Right atrium auricular region (tissue), 2 donors: ENCODE results near the gene RC3H2. TPM values are rescaled to one million over a fixed set of nuclear protein-coding genes. Genes with fewer than 3 reads are reported as not detected.

Source experiments
- DNase-seq: peaks from one replicate; pipeline ENCODE4 v3.0.0-alpha.2; 2019; ENCODE audit warnings: low spot score
- H3K27ac ChIP-seq, 2 donors: fragments of 200-600 bp; sonication (generic); 1 replicate in 1 of 2; 2 replicates in 1 of 2; pipeline ENCODE4 v1.5.1; 2016 to 2019
- H3K27me3 ChIP-seq, 2 donors: fragments of 200-600 bp; sonication (generic); one replicate each; pipeline versions ENCODE4 v1.5.1 to v1.6.0; 2017 to 2019
- H3K36me3 ChIP-seq: fragments of 200-600 bp; sonication (generic); one replicate; pipeline ENCODE4 v1.5.1; 2016
- H3K4me1 ChIP-seq, 2 donors: fragments of 200-600 bp; sonication (generic); one replicate each; pipeline versions ENCODE4 v1.5.1 to v1.6.0; 2017 to 2019
- H3K4me3 ChIP-seq, 2 donors: fragments of 200-600 bp; sonication (generic); 1 replicate in 1 of 2; 2 replicates in 1 of 2; pipeline ENCODE4 v1.5.1; 2017 to 2019; ENCODE audit warnings: mild to moderate bottlenecking in 1 of 2, moderate library complexity in 1 of 2
- H3K9me3 ChIP-seq, 2 donors: fragments of 200-600 bp; sonication (generic); one replicate each; pipeline ENCODE4 v1.5.1; 2019
- total RNA-seq, 2 donors: library from RNA; depleted of rRNA; stranded (reverse); fragments of >200 nt; gene quantifications; one replicate each; pipeline ENCODE4 v1.1.0, GENCODE V29; 2016
- TF ChIP-seq, protein P1 (sequence below), 2 donors: fragments of 200-600 bp; sonication (generic); IDR thresholded peaks; one replicate each; pipeline ENCODE4 v1.5.1; 2019; ENCODE audit warnings: antibody characterized with exemption in 2 of 2

The RC3H2 gene
- total RNA-seq, 2 donors from 2014 or later, result 37.6 to 40.2 TPM

DNA sequence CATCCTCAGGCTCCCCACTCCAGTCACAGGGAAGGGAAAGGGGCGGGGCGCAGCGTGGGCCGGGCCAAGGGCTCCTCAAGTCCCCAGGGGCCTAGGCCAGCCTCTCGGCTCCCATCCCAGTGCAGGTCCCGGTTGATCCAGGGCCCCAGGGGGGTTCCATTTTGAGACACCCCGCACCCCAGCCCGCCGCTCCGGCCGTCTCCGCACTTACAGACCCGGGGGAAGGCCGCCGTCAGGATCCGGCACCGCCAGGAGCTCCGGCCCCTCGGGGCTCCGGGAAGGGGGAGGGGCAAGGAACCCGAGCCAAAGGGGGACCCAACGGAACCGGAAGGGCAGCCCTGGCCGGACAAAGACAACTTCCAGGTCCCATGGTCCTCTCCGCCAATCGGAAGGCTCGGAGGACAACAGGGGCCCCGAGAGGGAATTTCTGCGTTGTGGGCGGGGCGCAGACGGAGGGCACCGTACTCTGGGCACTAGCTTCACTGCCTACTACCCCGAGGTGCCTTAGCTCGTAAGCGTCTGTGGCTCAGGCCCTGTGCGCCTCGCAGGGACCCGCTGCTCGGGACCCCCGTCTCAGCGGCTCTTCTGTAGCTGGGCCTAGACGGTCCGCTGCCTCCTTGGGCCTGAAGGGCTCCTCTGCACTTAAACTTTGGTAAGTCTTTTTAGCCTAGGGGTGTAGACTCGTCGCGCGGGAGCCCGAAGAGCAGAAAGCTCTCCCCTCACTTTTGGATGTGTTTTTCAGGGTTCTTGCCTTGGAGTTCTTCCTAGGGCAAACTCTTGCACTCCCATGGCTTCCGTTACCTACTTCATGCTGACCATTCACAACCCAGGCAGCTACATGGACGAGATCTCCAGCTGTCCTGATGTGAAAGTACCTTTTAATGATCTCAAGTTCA is 26.3 kb upstream of the RC3H2 start, which contains the start of gene ZBTB26:
Gene ZBTB26, minus strand, starts transcription at position 287 of the 896 bp plus-strand sequence. CDS start 11,578 bp downstream, outside the sequence.
- peaks cover 0 to 35% of the 10 kb centered on the region in 2 donors for H3K4me1 ChIP-seq
- H3K27ac ChIP-seq, result peak within 1 kb of the TSS; percentile 88 to 91
- no peaks in the 10 kb centered on the region for H3K27me3 ChIP-seq
- peaks cover 6% of the 10 kb centered on the region for H3K36me3 ChIP-seq
- H3K9me3 ChIP-seq, result no peaks in the 10 kb centered on the region
- TF ChIP-seq, protein P1, sequence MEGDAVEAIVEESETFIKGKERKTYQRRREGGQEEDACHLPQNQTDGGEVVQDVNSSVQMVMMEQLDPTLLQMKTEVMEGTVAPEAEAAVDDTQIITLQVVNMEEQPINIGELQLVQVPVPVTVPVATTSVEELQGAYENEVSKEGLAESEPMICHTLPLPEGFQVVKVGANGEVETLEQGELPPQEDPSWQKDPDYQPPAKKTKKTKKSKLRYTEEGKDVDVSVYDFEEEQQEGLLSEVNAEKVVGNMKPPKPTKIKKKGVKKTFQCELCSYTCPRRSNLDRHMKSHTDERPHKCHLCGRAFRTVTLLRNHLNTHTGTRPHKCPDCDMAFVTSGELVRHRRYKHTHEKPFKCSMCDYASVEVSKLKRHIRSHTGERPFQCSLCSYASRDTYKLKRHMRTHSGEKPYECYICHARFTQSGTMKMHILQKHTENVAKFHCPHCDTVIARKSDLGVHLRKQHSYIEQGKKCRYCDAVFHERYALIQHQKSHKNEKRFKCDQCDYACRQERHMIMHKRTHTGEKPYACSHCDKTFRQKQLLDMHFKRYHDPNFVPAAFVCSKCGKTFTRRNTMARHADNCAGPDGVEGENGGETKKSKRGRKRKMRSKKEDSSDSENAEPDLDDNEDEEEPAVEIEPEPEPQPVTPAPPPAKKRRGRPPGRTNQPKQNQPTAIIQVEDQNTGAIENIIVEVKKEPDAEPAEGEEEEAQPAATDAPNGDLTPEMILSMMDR (IDR thresholded peaks at IDR 0.05), result no peak
- DNase-seq, result peak; percentile 96
- peak within 1 kb of the TSS; percentile 94 to 95 for H3K4me3 ChIP-seq

DNA sequence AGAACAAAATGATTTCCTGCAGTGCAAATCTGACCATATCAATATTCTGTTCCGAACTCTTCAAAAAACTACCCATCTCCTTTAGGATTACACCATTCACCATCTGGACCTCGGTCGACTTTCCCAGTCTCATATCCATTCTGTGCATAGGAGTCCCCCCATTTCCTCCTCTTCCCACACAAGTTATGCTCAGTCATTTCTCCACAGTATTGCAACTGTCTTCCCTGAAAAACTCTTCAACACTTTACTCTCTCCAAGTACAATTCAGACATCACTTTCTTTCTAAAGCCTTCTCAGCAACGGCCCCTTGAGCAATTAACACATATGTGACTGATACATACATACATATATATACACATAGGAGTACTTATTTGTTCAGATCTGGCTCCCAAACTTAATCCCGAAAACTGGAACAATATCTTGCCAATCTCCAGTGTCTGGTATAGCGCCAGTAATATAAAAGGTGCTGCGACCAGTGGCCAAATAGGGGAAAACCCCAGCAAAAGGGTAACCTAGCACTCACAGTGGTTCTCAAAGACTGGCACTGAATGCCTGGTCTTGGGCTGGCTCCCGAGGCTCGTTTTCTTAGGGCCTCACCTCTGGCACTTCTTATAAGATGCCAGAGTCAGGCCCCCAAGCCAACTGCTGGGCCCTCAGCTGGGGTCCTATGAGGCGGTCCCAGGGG is 25.5 kb upstream of the RC3H2 start:
- TF ChIP-seq, protein P1 (IDR thresholded peaks at IDR 0.05), result no peak

DNA sequence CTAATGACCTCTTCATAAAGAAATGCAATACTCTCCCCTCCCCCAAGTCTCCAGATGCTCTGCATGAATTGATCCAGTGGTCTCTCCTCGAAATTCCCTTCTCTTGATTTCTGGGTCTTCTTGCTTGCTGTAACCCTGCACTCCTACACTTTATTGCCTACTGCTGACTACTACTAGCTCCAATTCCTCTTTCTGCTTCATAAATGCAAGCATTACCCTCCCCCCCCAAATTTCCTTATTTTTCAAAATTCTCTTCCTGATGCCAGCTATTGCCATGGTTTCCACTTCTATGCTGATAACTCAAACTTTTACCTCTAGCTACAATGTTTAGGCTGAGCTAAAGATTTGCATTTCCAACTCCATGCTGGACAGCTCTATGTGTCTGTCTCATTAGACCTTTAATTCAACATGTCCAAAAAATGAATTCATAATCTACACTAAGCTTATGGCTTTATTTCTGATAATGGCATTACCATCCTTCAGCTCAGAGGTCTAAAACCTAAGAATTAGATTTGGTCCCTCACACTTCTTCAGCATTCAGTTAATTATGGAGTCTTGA is 24.7 kb upstream of the RC3H2 start:
- no peak for DNase-seq
- no peak overlapping the region for H3K27ac ChIP-seq
- no peaks in the 10 kb centered on the region for H3K36me3 ChIP-seq
- no peak overlapping the region for H3K4me3 ChIP-seq
- no peaks in the 10 kb centered on the region for H3K9me3 ChIP-seq
- peaks cover 0 to 35% of the 10 kb centered on the region in 2 donors for H3K4me1 ChIP-seq
- no peaks in the 10 kb centered on the region for H3K27me3 ChIP-seq
- TF ChIP-seq, protein P1 (IDR thresholded peaks at IDR 0.05), result no peak

More for the DNA sequence above, 25.5 kb upstream of the RC3H2 start:
- peak overlapping the region; percentile 94 to 95 for H3K4me3 ChIP-seq
- no peaks in the 10 kb centered on the region for H3K36me3 ChIP-seq
- no peaks in the 10 kb centered on the region for H3K9me3 ChIP-seq
- no peak for DNase-seq
- H3K27me3 ChIP-seq, result no peaks in the 10 kb centered on the region
- H3K27ac ChIP-seq, result peak overlapping the region; percentile 88 to 91
- H3K4me1 ChIP-seq, result peaks cover 0 to 35% of the 10 kb centered on the region in 2 donors

DNA sequence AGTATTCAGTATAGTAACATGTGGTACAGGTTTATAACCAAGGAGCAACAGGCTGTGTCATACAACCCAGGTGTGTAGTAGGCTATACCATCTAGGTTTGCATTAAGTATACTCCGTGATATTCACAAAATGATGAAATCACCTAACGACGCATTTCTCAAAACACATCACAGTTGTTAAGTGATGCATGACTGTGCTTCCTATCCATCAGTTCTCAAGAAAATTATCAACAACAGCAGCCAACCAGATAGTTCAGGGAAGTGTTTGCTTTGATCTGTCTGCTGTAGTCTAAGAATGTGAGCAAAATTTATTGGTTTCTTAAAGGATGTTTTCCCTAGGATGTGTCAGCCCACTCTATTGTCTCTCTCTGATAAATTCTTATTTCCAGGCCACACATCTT is 18.8 kb upstream of the RC3H2 start:
- Histone ChIP-seq H3K9me3 (no peaks in the 10 kb centered on the region), H3K36me3 (peaks cover 9% of the 10 kb centered on the region), H3K27ac (no peak overlapping the region), H3K4me3 (no peak overlapping the region), H3K4me1 (no peaks in the 10 kb centered on the region), H3K27me3 (no peaks in the 10 kb centered on the region)
- no peak for DNase-seq
- TF ChIP-seq, protein P1 (IDR thresholded peaks at IDR 0.05), result no peak

DNA sequence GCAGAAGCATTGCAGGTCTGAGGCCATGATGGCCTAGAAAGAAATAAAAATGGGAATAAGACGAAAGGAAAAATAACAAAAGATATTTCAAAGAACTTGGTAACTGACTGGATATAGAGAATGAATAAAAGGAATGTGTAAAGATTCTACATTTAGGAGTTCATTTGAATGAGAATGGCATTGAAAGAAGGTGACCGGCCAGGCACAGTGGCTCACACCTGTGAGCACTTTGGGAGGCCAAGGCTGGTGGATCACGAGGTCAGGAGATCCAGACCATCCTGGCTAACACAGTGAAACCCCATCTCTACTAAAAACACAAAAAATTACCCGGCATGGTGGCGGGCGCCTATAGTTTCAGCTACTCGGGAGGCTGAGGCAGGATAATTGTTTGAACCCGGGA is 17.6 kb upstream of the RC3H2 start:
- DNase-seq, result no peak
- Histone ChIP-seq H3K27me3 (no peaks in the 10 kb centered on the region), H3K4me3 (no peak overlapping the region), H3K27ac (no peak overlapping the region), H3K36me3 (peaks cover 15% of the 10 kb centered on the region), H3K4me1 (no peaks in the 10 kb centered on the region), H3K9me3 (no peaks in the 10 kb centered on the region)
- TF ChIP-seq, protein P1 (IDR thresholded peaks at IDR 0.05), result no peak
